Measurements from ENCODE around the gene BMPR1B. TPM values are rescaled to one million over a fixed set of nuclear protein-coding genes. Genes with fewer than 3 reads are reported as not detected.

Gene BMPR1B
- total and polyA plus RNA-seq, 9 of the 15 experiments (the other 6 are each of a cell fraction or from before 2014, with no cell fraction given): 0.01 TPM; not detected in 8

DNA sequence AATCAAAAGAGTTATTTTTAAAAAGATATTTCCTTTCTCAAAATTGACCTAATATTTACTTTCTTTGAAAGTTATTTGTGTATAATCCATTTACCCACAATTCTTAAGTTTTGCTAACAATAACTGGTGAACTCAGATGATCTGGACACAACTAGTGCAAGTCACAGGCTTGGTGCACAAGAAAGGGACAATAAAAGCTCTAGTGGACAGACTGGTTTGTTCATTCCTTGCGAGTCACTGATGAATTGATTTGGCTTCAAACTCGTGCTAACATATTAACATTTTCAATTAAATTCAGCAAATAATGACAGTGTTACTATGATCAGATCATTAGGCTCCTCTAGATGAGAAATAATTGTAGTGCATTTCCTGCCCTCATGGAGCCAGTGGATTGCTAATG, 169.2 kb downstream of the BMPR1B start:
- ATAC-seq: no peak
- no peak for FAIRE-seq
- intact Hi-C loops (cut with micrococcal nuclease): no loop called here
- Histone ChIP-seq H3K36me3 (ENCODE audit: control insufficient read depth, insufficient read depth, low read length) (no peaks in the 10 kb centered on the region), H3K4me2 (ENCODE audit: insufficient read depth, low read length) (no peak overlapping the region), H4K20me1 (replicated peaks; ENCODE audit: control insufficient read depth, insufficient read depth, low read length) (no peaks in the 10 kb centered on the region), H3K79me2 (ENCODE audit: control insufficient read depth, insufficient read depth, low read length) (no peaks in the 10 kb centered on the region), H3K4me1 (replicated peaks in 1 of 2; ENCODE audit: control insufficient read depth in 2 of 2, insufficient read depth in 2 of 2, low read length in 2 of 2) (no peaks in the 10 kb centered on the region), H2AFZ (ENCODE audit: low read depth, low read length) (no peak overlapping the region), H3K9me3 (replicated peaks; ENCODE audit: control insufficient read depth, insufficient read depth, low read depth, low read length) (no peaks in the 10 kb centered on the region; the same call in 1 of the 2 replicates), H3K9me1 (ENCODE audit: control insufficient read depth, insufficient read depth, low read length) (no peaks in the 10 kb centered on the region), H3K9ac (ENCODE audit: insufficient read depth in 1 of 2, low read depth in 2 of 2, low read length in 2 of 2) (no peak overlapping the region), H3K27ac (ENCODE audit: extremely low read depth, low read depth, low read length) (no peak overlapping the region), H3K27me3 (ENCODE audit: control insufficient read depth in 2 of 2, insufficient read depth in 2 of 2, low read length in 2 of 2) (no peaks in the 10 kb centered on the region), H3K4me3 (no peak overlapping the region)
- WGBS (ENCODE audit: insufficient coverage, low coverage, missing lambda C conversion rate): 0% methylated on average over 2 of the region's 2 CpGs
- in situ Hi-C loops (cut with MboI): no loop called here
- BruUV-seq (replicated peaks): no TSS peak
- ChIA-PET POLR2A (no interaction called here), CTCF (ENCODE audit: low intra/inter-chr PET ratio) (no interaction called here)
- DNase-seq (ENCODE audit: extremely low read depth in 1 of 4, low spot score in 3 of 4): no peak
- TF ChIP-seq ARNT (IDR thresholded peaks at IDR 0.05) (no peak), ZBTB8A (IDR thresholded peaks at IDR 0.05; ENCODE audit: partially characterized antibody) (no peak), SLC30A9 (CRISPR knock-in tag; IDR thresholded peaks at IDR 0.05) (no peak), ADNP (tag; IDR thresholded peaks at IDR 0.05) (no peak), CAMTA2 (CRISPR knock-in tag; conservative IDR thresholded peaks at IDR 0.05) (no peak), SRSF3 (IDR thresholded peaks at IDR 0.05; ENCODE audit: insufficient read depth, low read length) (no peak), ESRRB (CRISPR knock-in tag; IDR thresholded peaks at IDR 0.05; ENCODE audit: borderline replicate concordance) (no peak), CHD4 (IDR thresholded peaks at IDR 0.05; ENCODE audit: insufficient read depth, insufficient replicate concordance, low read depth, low read length, poor library complexity, severe bottlenecking) (no peak), SUPT5H (IDR thresholded peaks at IDR 0.05) (no peak)
- TF ChIP-seq, protein P1, sequence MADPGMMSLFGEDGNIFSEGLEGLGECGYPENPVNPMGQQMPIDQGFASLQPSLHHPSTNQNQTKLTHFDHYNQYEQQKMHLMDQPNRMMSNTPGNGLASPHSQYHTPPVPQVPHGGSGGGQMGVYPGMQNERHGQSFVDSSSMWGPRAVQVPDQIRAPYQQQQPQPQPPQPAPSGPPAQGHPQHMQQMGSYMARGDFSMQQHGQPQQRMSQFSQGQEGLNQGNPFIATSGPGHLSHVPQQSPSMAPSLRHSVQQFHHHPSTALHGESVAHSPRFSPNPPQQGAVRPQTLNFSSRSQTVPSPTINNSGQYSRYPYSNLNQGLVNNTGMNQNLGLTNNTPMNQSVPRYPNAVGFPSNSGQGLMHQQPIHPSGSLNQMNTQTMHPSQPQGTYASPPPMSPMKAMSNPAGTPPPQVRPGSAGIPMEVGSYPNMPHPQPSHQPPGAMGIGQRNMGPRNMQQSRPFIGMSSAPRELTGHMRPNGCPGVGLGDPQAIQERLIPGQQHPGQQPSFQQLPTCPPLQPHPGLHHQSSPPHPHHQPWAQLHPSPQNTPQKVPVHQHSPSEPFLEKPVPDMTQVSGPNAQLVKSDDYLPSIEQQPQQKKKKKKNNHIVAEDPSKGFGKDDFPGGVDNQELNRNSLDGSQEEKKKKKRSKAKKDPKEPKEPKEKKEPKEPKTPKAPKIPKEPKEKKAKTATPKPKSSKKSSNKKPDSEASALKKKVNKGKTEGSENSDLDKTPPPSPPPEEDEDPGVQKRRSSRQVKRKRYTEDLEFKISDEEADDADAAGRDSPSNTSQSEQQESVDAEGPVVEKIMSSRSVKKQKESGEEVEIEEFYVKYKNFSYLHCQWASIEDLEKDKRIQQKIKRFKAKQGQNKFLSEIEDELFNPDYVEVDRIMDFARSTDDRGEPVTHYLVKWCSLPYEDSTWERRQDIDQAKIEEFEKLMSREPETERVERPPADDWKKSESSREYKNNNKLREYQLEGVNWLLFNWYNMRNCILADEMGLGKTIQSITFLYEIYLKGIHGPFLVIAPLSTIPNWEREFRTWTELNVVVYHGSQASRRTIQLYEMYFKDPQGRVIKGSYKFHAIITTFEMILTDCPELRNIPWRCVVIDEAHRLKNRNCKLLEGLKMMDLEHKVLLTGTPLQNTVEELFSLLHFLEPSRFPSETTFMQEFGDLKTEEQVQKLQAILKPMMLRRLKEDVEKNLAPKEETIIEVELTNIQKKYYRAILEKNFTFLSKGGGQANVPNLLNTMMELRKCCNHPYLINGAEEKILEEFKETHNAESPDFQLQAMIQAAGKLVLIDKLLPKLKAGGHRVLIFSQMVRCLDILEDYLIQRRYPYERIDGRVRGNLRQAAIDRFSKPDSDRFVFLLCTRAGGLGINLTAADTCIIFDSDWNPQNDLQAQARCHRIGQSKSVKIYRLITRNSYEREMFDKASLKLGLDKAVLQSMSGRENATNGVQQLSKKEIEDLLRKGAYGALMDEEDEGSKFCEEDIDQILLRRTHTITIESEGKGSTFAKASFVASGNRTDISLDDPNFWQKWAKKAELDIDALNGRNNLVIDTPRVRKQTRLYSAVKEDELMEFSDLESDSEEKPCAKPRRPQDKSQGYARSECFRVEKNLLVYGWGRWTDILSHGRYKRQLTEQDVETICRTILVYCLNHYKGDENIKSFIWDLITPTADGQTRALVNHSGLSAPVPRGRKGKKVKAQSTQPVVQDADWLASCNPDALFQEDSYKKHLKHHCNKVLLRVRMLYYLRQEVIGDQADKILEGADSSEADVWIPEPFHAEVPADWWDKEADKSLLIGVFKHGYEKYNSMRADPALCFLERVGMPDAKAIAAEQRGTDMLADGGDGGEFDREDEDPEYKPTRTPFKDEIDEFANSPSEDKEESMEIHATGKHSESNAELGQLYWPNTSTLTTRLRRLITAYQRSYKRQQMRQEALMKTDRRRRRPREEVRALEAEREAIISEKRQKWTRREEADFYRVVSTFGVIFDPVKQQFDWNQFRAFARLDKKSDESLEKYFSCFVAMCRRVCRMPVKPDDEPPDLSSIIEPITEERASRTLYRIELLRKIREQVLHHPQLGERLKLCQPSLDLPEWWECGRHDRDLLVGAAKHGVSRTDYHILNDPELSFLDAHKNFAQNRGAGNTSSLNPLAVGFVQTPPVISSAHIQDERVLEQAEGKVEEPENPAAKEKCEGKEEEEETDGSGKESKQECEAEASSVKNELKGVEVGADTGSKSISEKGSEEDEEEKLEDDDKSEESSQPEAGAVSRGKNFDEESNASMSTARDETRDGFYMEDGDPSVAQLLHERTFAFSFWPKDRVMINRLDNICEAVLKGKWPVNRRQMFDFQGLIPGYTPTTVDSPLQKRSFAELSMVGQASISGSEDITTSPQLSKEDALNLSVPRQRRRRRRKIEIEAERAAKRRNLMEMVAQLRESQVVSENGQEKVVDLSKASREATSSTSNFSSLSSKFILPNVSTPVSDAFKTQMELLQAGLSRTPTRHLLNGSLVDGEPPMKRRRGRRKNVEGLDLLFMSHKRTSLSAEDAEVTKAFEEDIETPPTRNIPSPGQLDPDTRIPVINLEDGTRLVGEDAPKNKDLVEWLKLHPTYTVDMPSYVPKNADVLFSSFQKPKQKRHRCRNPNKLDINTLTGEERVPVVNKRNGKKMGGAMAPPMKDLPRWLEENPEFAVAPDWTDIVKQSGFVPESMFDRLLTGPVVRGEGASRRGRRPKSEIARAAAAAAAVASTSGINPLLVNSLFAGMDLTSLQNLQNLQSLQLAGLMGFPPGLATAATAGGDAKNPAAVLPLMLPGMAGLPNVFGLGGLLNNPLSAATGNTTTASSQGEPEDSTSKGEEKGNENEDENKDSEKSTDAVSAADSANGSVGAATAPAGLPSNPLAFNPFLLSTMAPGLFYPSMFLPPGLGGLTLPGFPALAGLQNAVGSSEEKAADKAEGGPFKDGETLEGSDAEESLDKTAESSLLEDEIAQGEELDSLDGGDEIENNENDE (IDR thresholded peaks at IDR 0.05; ENCODE audit: low read depth, low read length): no peak
- TF ChIP-seq, protein P2, sequence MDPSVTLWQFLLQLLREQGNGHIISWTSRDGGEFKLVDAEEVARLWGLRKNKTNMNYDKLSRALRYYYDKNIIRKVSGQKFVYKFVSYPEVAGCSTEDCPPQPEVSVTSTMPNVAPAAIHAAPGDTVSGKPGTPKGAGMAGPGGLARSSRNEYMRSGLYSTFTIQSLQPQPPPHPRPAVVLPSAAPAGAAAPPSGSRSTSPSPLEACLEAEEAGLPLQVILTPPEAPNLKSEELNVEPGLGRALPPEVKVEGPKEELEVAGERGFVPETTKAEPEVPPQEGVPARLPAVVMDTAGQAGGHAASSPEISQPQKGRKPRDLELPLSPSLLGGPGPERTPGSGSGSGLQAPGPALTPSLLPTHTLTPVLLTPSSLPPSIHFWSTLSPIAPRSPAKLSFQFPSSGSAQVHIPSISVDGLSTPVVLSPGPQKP (CRISPR knock-in tag; IDR thresholded peaks at IDR 0.05): no peak
